Transverse colon (tissue), 4 donors: ENCODE results near the gene RAB24. TPM values are rescaled to one million over a fixed set of nuclear protein-coding genes. Genes with fewer than 3 reads are reported as not detected.

Experiments used
- DNase-seq: peaks from one replicate; pipeline ENCODE4 v3.0.0-alpha.2; 2019
- H3K27ac ChIP-seq, 4 donors: fragments of 200-600 bp; sonication (generic); 2 replicates each; pipeline ENCODE4 v1.5.1; 2016 to 2018; ENCODE audit warnings: inconsistent platforms in 4 of 4
- H3K27me3 ChIP-seq: fragments of 200-600 bp; sonication (generic); 2 replicates; pipeline ENCODE4 v1.5.1; 2017; ENCODE audit warnings: inconsistent platforms
- H3K36me3 ChIP-seq, 4 donors: fragments of 200-600 bp; sonication (generic); 2 replicates each; pipeline ENCODE4 v1.5.1; 2017 to 2019; ENCODE audit warnings: inconsistent platforms in 4 of 4
- H3K4me1 ChIP-seq, 4 donors: fragments of 200-600 bp; sonication (generic); 2 replicates each; pipeline ENCODE4 v1.5.1; 2017 to 2020; ENCODE audit warnings: inconsistent platforms in 4 of 4
- H3K4me3 ChIP-seq, 4 donors: fragments of 200-600 bp; sonication (generic); 1 replicate in 1 of 4; 2 replicates in 3 of 4; pipeline versions ENCODE4 v1.5.1 to v1.6.1; 2017 to 2019; ENCODE audit warnings: inconsistent platforms in 4 of 4
- H3K9me3 ChIP-seq, 2 donors: fragments of 200-600 bp; sonication (generic); 2 replicates each; pipeline ENCODE4 v1.5.1; 2017 to 2019; ENCODE audit warnings: inconsistent platforms in 2 of 2
- CTCF ChIP-seq, 5 experiments: fragments of 200-600 bp in 3 of 5; fragments of 450-650 bp in 2 of 5; sonication (generic) in 3 of 5; IDR thresholded peaks; 1 replicate in 2 of 5; 2 replicates in 3 of 5; pipeline ENCODE4 v1.5.1; 2016 to 2017; ENCODE audit warnings: antibody characterized with exemption in 5 of 5, inconsistent platforms in 3 of 5, mild to moderate bottlenecking in 2 of 5, moderate library complexity in 1 of 5
- EP300 ChIP-seq: sonication (generic); formaldehyde crosslinking; IDR thresholded peaks from one replicate; pipeline ENCODE4 v1.6.1; 2017; ENCODE audit warnings: antibody characterized with exemption, low read depth
- POLR2A ChIP-seq: fragments of 450-650 bp; IDR thresholded peaks from one replicate; pipeline ENCODE4 v1.6.1; 2016; ENCODE audit warnings: antibody characterized with exemption, mild to moderate bottlenecking, moderate library complexity
- POLR2AphosphoS5 ChIP-seq, 3 donors: sonication (generic); formaldehyde crosslinking; IDR thresholded peaks; one replicate each; pipeline ENCODE4 v1.6.1; 2016; ENCODE audit warnings: antibody characterized with exemption in 3 of 3
- WGBS, 2 donors: methylation state at CpG; one replicate each; pipeline ENCODE4 v1.1.5; 2018; ENCODE audit warnings: low coverage in 1 of 2; 5-methylcytosine and 5-hydroxymethylcytosine counted together
- in situ Hi-C, 4 donors: fragments of 200-750 bp; cut with MboI; loops; one replicate each; pipeline versions ENCODE4 v1.15.0 to v1.15.1; 2017; ENCODE audit warnings: low sequenced_read_pairs in 3 of 4, low pct_ligation_motif_present in 1 of 4, low pct_unique_long_range_greater_than_20kb in 1 of 4
- intact Hi-C: fragments of 100-400 bp; cut with DNase I; formaldehyde crosslinking; loops from one replicate; pipeline ENCODE4 v1.15.1; 2023; ENCODE audit warnings: low total_unique reads
- total RNA-seq, 4 donors: library from RNA; depleted of rRNA; stranded (reverse); fragments of >200 nt; gene quantifications; one replicate each; pipeline ENCODE4 v1.1.0, GENCODE V29; 2016

Gene RAB24
- total RNA-seq, 4 donors from 2014 or later: 38.2 to 68.1 (median 51.8) TPM

GRCh38 chr5:177295924-177296323, 7.6 kb downstream of the RAB24 start:
- H3K36me3 ChIP-seq: peaks cover 0 to 41% (median 18%) of the 10 kb centered on the region in 4 donors
- no peak for TF ChIP-seq EP300

GRCh38 chr5:177294632-177295031, 8.9 kb downstream of the RAB24 start:
- no peaks in the 10 kb centered on the region for H3K27me3 ChIP-seq
- peaks cover 6 to 28% (median 12%) of the 10 kb centered on the region in 4 donors for H3K4me1 ChIP-seq
- H3K27ac ChIP-seq: no peak overlapping the region
- DNase-seq: no peak
- 95% methylated on average over 3 of the region's 3 CpGs; no CpG with 5 or more reads in 1 of the 2 donors for WGBS, 2 donors
- H3K9me3 ChIP-seq: no peaks in the 10 kb centered on the region
- in situ Hi-C loops: loop anchor here in 2 of 4 donors (25.0 kb wide), 2 partner anchors 157 to 182 kb away; partner anchors contain the start of gene NSD1 (in 1 of the 2)
- peaks cover 0 to 48% (median 21%) of the 10 kb centered on the region in 4 donors for H3K36me3 ChIP-seq
- no peak overlapping the region for H3K4me3 ChIP-seq
- intact Hi-C loops: no loop called here
- TF ChIP-seq POLR2AphosphoS5 (IDR thresholded peaks at IDR 0.05) (no peak), EP300 (no peak)

More at GRCh38 chr5:177295924-177296323, 7.6 kb downstream of the RAB24 start:
- Histone ChIP-seq H3K27ac (peak overlapping the region in 1 of 4 donors; percentile 55), H3K9me3 (no peaks in the 10 kb centered on the region), H3K27me3 (no peaks in the 10 kb centered on the region), H3K4me1 (peaks cover 18 to 41% (median 25%) of the 10 kb centered on the region in 4 donors), H3K4me3 (no peak overlapping the region)
- in situ Hi-C loops: loop anchor here in 2 of 4 donors (25.0 kb wide), 2 partner anchors 159 to 184 kb away; partner anchors contain the start of gene NSD1 (in 1 of the 2)
- no peak for DNase-seq
- WGBS, 2 donors: 83 to 100% methylated on average over 1 to 9 of the region's 9 CpGs
- intact Hi-C loops: no loop called here

GRCh38 chr5:177293819-177294581, 9.5 kb downstream of the RAB24 start:
- no peak for DNase-seq
- TF ChIP-seq EP300 (no peak), POLR2A (no peak), CTCF (IDR thresholded peaks at IDR 0.05) (no peak), POLR2AphosphoS5 (IDR thresholded peaks at IDR 0.05) (no peak)
- in situ Hi-C loops (loop anchor here in 2 of 4 donors (25.0 kb wide), 2 partner anchors 157 to 182 kb away; partner anchors contain the start of gene NSD1 (in 1 of the 2)), intact Hi-C loops (no loop called here)
- no peak overlapping the region for H3K4me3 ChIP-seq
- 92 to 93% methylated on average over 4 to 9 of the region's 12 CpGs for WGBS, 2 donors
- peaks cover 4 to 22% (median 9%) of the 10 kb centered on the region in 4 donors for H3K4me1 ChIP-seq
- peaks cover 0 to 54% (median 21%) of the 10 kb centered on the region in 4 donors for H3K36me3 ChIP-seq
- no peaks in the 10 kb centered on the region for H3K27me3 ChIP-seq
- H3K27ac ChIP-seq: no peak overlapping the region
- no peaks in the 10 kb centered on the region for H3K9me3 ChIP-seq

GRCh38 chr5:177291735-177292134, 11.8 kb downstream of the RAB24 start:
- no peaks in the 10 kb centered on the region for H3K9me3 ChIP-seq
- intact Hi-C loops (no loop called here), in situ Hi-C loops (loop anchor here in 2 of 4 donors (25.0 kb wide), 2 partner anchors 154 to 179 kb away; partner anchors contain the start of gene NSD1 (in 1 of the 2))
- peaks cover 4 to 14% (median 6%) of the 10 kb centered on the region in 4 donors for H3K4me1 ChIP-seq
- DNase-seq: no peak
- no peak overlapping the region for H3K4me3 ChIP-seq
- H3K27me3 ChIP-seq: no peaks in the 10 kb centered on the region
- H3K27ac ChIP-seq: no peak overlapping the region
- WGBS, 2 donors: 91 to 93% methylated on average over 4 to 7 of the region's 7 CpGs
- no peak for TF ChIP-seq POLR2AphosphoS5 (IDR thresholded peaks at IDR 0.05)
- TF ChIP-seq POLR2A: no peak
- no peak for TF ChIP-seq EP300
- no peak for TF ChIP-seq CTCF (IDR thresholded peaks at IDR 0.05)
- peaks cover 0 to 74% (median 32%) of the 10 kb centered on the region in 4 donors for H3K36me3 ChIP-seq
